ENCODE data around the gene SLC5A3. TPM values are rescaled to one million over a fixed set of nuclear protein-coding genes. Genes with fewer than 3 reads are reported as not detected.

SLC5A3 gene
- total RNA-seq, 4 donors from 2014 or later, result 14.3 to 30.1 (median 20.2) TPM

GRCh38 chr21:34112316-34113033, 39.1 kb downstream of the SLC5A3 start:
- no peak for ATAC-seq (ENCODE audit: low FRiP score)
- TF ChIP-seq CTCF (IDR thresholded peaks at IDR 0.05), result no peak
- DNase-seq (ENCODE audit: low spot score), result no peak

- TF ChIP-seq CTCF (IDR thresholded peaks at IDR 0.05), result no peak
- DNase-seq (ENCODE audit: low spot score) (no peak), ATAC-seq (ENCODE audit: low FRiP score) (no peak)
Measured at GRCh38 chr21:34113842-34114241, 40.5 kb downstream of the SLC5A3 start.

GRCh38 chr21:34115160-34115559, 41.8 kb downstream of the SLC5A3 start:
- no peak for TF ChIP-seq CTCF (IDR thresholded peaks at IDR 0.05)
- ATAC-seq (ENCODE audit: low FRiP score) (no peak), DNase-seq (ENCODE audit: low spot score) (no peak)

- no peak for DNase-seq (ENCODE audit: low spot score)
- no peak for ATAC-seq (ENCODE audit: low FRiP score)
- no peak for TF ChIP-seq CTCF (IDR thresholded peaks at IDR 0.05)
Measured at GRCh38 chr21:34116569-34116968, 43.2 kb downstream of the SLC5A3 start.

GRCh38 chr21:34120867-34121266, 47.5 kb downstream of the SLC5A3 start:
- no peak for ATAC-seq (ENCODE audit: low FRiP score)
- no peak for DNase-seq (ENCODE audit: low spot score)
- no peak for TF ChIP-seq CTCF (IDR thresholded peaks at IDR 0.05)

- DNase-seq (ENCODE audit: low spot score) (no peak), ATAC-seq (ENCODE audit: low FRiP score) (no peak)
- TF ChIP-seq CTCF (IDR thresholded peaks at IDR 0.05), result no peak
Measured at GRCh38 chr21:34122047-34122446, 48.7 kb downstream of the SLC5A3 start.

Other genes with a start within 250 kb of the SLC5A3 start
- gene ATP5PO, start 157.8 kb upstream of the SLC5A3 start, total RNA-seq, result 100 to 1,000 TPM; 143 to 223 (median 219) TPM
- gene MRPS6, start within 50 bp of the SLC5A3 start, total RNA-seq, result 10 to 100 TPM; 25.4 to 28.0 (median 26.1) TPM